GM19351 (cell line): ENCODE measurements around the gene MLLT6.

Source experiments
- ATAC-seq: cut with Tn5 transposase; IDR thresholded peaks from one replicate; pipeline ENCODE4 v1.9.1; 2021; ENCODE audit warnings: mild to moderate bottlenecking, moderate library complexity; ENCODE audit not compliant: unreplicated experiment

MLLT6 gene

GRCh38 chr17:38704606-38705522 is at the start of gene MLLT6:
Gene MLLT6 (plus strand): TSS chr17:38705273. CDS start chr17:38705633, 360 bp downstream.
- ATAC-seq: no peak

- ATAC-seq: no peak
Measured at GRCh38 chr17:38656959-38657823, 47.9 kb upstream of the MLLT6 start.

GRCh38 chr17:38657824-38658740 is 47.0 kb upstream of the MLLT6 start:
- ATAC-seq: no peak

- ATAC-seq: no peak
Measured at GRCh38 chr17:38658741-38659345, 46.2 kb upstream of the MLLT6 start.

- ATAC-seq: no peak
Measured at GRCh38 chr17:38659415-38659814, 45.7 kb upstream of the MLLT6 start.

DNA sequence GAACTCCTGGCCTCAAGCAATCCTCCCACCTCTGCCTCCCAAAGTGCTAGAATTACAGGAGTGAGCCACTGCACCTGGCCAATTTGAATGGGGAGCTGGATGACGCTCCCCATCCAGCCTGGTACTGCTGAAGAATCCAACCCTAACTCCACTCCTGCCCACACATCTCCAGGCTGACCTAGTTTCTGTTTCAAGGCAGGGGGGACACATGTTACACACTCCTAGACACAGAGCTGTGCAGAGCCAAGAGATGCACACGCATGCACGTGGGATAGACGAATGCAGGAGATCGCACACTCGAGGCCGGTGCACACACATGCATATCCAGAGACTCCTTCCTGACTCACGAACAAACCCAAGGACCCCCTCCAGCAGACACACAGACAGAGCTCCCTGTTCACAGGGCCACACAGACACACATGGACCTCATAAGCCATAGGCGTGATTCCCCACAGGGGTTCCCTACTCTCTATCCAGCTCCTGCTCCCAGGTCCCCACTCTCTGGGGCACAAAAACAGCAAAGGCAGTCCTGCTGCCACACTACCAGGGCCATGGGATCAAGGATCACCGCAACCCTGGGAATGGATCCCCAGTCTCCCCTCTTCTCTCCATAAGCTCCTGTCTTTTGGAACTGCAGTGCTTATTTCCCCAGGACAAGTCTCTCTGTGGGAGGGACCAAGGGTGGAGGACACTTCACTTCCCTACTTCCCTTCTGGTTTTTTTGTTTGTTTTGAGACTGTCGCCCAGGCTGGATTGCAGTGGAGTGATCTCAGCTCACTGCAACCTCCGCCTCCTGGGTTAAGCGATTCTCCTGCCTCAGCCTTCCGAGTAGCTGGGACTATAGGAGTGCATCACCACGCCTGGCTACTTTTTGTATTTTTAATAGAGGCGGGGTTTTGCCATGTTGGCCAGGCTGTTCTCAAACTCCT is 44.7 kb upstream of the MLLT6 start:
- ATAC-seq: no peak

GRCh38 chr17:38663125-38663751 is 41.8 kb upstream of the MLLT6 start:
- ATAC-seq: no peak

- ATAC-seq: no peak
Measured at GRCh38 chr17:38663964-38664644, 41.0 kb upstream of the MLLT6 start.

- no peak for ATAC-seq
Measured at GRCh38 chr17:38667099-38667786, 37.8 kb upstream of the MLLT6 start.

DNA sequence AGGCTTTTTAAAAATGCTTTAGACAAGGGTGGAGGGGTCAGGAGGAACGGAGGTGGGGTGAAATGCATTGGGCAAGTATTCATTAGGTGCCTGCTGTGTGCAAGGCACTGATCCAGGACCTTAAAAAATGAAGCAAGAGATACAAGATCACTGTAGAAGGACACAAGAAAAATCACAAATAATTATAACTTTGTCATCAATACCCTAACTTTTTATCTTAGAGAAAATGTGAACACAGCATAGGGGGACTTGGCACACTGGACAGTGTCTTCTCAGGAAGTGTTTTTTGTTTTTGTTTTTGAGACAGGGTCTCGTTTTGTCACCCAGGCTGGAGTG is 37.3 kb upstream of the MLLT6 start:
- no peak for ATAC-seq

- ATAC-seq: no peak
Measured at GRCh38 chr17:38669520-38669919, 35.6 kb upstream of the MLLT6 start.

DNA sequence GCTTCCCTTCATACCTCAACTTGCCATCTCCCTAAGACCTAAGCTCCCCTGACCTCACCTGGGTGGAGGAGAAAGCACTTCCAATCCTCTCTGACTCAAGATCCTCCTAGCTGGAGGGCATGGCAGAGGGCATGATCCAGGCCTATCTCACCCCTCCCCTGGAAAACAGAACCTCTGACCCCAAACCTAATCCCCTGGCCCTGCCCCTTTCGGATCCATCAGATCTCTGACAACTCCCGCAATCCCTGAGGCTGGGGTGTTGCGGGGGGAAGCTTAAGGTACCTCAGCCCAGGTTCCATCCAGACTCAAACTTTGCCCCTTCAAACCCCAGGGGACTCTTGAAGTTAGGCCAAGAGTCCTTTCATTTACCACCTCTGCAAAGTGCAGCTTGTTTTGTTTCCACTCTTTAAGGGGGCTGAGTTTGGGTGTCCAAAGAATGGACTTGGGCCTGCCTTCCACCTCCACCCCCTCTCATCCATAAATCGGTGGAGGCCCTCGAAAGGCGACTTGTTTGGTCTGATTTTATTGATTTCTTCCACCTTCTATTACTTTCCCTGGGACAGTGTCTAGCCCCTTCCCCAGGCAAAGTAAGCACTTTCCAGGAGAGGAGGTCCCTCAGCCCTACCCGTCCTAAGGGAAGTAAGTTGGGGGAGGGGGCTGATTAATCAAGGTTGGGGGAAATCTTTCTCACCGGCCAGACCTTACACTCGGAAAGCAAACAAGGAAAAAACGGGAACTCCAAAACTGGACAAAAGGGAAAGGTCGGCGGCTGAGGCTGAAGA is 32.9 kb upstream of the MLLT6 start:
- ATAC-seq: no peak

GRCh38 chr17:38672788-38673706 is 32.0 kb upstream of the MLLT6 start:
- ATAC-seq: no peak

- no peak for ATAC-seq
Measured at GRCh38 chr17:38673707-38674013, 31.4 kb upstream of the MLLT6 start.

DNA sequence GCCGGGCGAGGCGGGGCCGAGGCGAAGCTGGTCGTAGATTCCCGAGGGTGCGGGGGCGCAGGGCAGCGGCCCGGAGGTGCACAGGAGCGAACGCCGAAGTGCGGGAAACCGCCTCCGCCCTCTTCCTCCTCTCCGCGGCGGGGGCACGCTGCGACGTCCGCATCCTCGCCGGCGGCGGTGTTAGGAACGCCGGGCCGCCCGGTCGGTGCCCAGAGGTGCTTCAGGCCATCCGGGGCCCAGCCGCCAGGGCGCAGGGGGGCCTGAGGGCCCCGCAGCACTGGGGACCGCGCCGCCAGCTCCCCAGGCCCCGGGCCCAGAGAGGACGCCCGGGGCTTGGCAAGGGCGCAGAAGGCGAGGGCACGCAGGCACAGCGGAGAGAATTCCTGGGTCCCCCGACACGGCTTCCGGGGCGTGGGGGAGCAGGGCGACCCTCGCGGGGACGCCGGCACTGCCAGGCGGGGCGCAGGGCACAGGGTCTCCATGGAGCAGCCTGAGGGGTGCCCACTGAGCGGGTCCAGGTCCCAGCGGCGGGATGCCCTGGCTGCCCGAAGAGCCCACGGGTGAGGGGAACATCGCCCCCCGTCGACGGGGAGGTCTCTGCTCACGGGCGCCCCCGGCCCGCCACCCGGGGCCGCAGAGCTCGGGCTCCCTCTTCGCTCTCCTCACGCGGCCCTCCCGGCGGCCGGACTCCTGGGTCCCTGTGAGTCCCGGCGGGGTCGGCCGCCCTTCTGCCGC is 30.9 kb upstream of the MLLT6 start:
- ATAC-seq: peak; percentile 11
